Spleen (tissue), 11 donors: ENCODE measurements around the gene KIF6. TPM values are rescaled to one million over a fixed set of nuclear protein-coding genes. Genes with fewer than 3 reads are reported as not detected.

Experiments used
- DNase-seq: peaks from one replicate; pipeline ENCODE4 v3.0.0-alpha.2; 2020
- H3K27ac ChIP-seq, 8 donors: fragments of 200-600 bp; sonication (generic) in 7 of 8; 1 replicate in 4 of 8; 2 replicates in 4 of 8; pipeline versions ENCODE4 v1.5.0 to v1.8.0; 2016 to 2021; ENCODE audit warnings: inconsistent platforms in 4 of 8, mild to moderate bottlenecking in 4 of 8, moderate library complexity in 1 of 8
- H3K27me3 ChIP-seq, 7 donors: fragments of 200-600 bp; sonication (generic) in 6 of 7; replicated peaks in 1 of 7; 1 replicate in 4 of 7; 2 replicates in 3 of 7; pipeline versions ENCODE4 v1.5.0 to v1.8.0; 2016 to 2021; ENCODE audit warnings: inconsistent platforms in 3 of 7, mild to moderate bottlenecking in 1 of 7
- H3K36me3 ChIP-seq, 6 donors: fragments of 200-600 bp; sonication (generic) in 5 of 6; 1 replicate in 4 of 6; 2 replicates in 2 of 6; pipeline versions ENCODE4 v1.5.0 to v1.8.0; 2016 to 2021; ENCODE audit warnings: inconsistent platforms in 2 of 6
- H3K4me1 ChIP-seq, 6 donors: fragments of 200-600 bp; sonication (generic) in 5 of 6; 1 replicate in 3 of 6; 2 replicates in 3 of 6; pipeline versions ENCODE4 v1.5.0 to v1.8.0; 2016 to 2021; ENCODE audit warnings: inconsistent platforms in 3 of 6
- H3K4me3 ChIP-seq, 8 donors: fragments of 200-600 bp; sonication (generic) in 7 of 8; 1 replicate in 4 of 8; 2 replicates in 4 of 8; pipeline versions ENCODE4 v1.5.0 to v1.8.0; 2016 to 2021; ENCODE audit warnings: inconsistent platforms in 4 of 8, mild to moderate bottlenecking in 4 of 8, moderate library complexity in 2 of 8
- H3K9me3 ChIP-seq, 8 donors: fragments of 200-600 bp; sonication (generic) in 7 of 8; 1 replicate in 4 of 8; 2 replicates in 4 of 8; pipeline versions ENCODE4 v1.5.0 to v1.8.0; 2016 to 2021; ENCODE audit warnings: inconsistent platforms in 4 of 8
- CTCF ChIP-seq, 11 experiments: fragments of 200-600 bp in 7 of 11; fragments of 450-650 bp in 4 of 11; sonication (generic) in 4 of 11; IDR thresholded peaks in 8 of 11; conservative IDR thresholded peaks in 3 of 11; 1 replicate in 7 of 11; 2 replicates in 4 of 11; pipeline versions ENCODE4 v1.4.0 to v1.8.0; 2016 to 2021; ENCODE audit warnings: antibody characterized with exemption in 11 of 11, inconsistent platforms in 4 of 11, mild to moderate bottlenecking in 1 of 11
- POLR2A ChIP-seq, 3 donors: fragments of 450-650 bp; IDR thresholded peaks; one replicate each; pipeline ENCODE4 v1.5.1; 2017; ENCODE audit warnings: antibody characterized with exemption in 3 of 3, mild to moderate bottlenecking in 1 of 3
- POLR2AphosphoS5 ChIP-seq, 3 donors: sonication (generic); formaldehyde crosslinking; IDR thresholded peaks; one replicate each; pipeline ENCODE4 v1.5.1; 2017; ENCODE audit warnings: antibody characterized with exemption in 3 of 3
- WGBS, 5 donors: extraction: QIAGEN DNeasy Blood & Tissue Kit in 3 of 5; methylation state at CpG; one replicate each; pipeline versions ENCODE4 v1.1.5 to v1.1.7; 2013 to 2018; 5-methylcytosine and 5-hydroxymethylcytosine counted together
- intact Hi-C: fragments of 100-400 bp; cut with DNase I; formaldehyde crosslinking; loops from one replicate; pipeline ENCODE4 v1.15.0; 2023; ENCODE audit warnings: low total_unique reads
- polyA plus RNA-seq, 3 donors: library from polyadenylated mRNA; stranded (reverse); fragments of 200-250 nt; gene quantifications; one replicate each; pipeline ENCODE4 v1.2.1, GENCODE V29; 2013
- total RNA-seq, 7 donors: library from RNA; depleted of rRNA in 3 of 7; stranded (reverse); fragments of >200 nt in 3 of 7; fragmentation: NEBNext Ultra II Directional in 4 of 7; extraction: Animal tissue kit (Norgen Biotek cat#: 25700) in 4 of 7; gene quantifications; one replicate each; pipeline versions ENCODE4 v1.1.0 to v1.2.1, GENCODE V29; 2016 to 2021
- donor health status: healthy with polysubstance abuse.
- donor health status: DM: no; HTN: no; CAD: no; lungs with moderate emphysema.
- donor health status: DM: no; HTN: no; CAD: no.
- donor health status: Bipolar disorder and iron deficiency.
- donor health status: healthy.
- donor health status: DM: no; HTN: no; CAD: no.
- donor health status: DM: yes; HTN: yes; CAD: no.

Gene KIF6
- total and polyA plus RNA-seq, 10 donors = 0.10 to 0.75 (median 0.24) TPM; not detected in 3

- H3K9me3 ChIP-seq = peaks cover 0 to 8% (median 0%) of the 10 kb centered on the region in 8 donors
- H3K36me3 ChIP-seq = no peaks in the 10 kb centered on the region
- no peak overlapping the region for H3K27ac ChIP-seq
- intact Hi-C loops = no loop called here
- no peaks in the 10 kb centered on the region for H3K4me1 ChIP-seq
- H3K27me3 ChIP-seq = no peaks in the 10 kb centered on the region
- no peak overlapping the region for H3K4me3 ChIP-seq
- DNase-seq = no peak
- TF ChIP-seq POLR2AphosphoS5 (IDR thresholded peaks at IDR 0.05) = no peak
- TF ChIP-seq POLR2A (IDR thresholded peaks at IDR 0.05) = no peak
- no peak for TF ChIP-seq CTCF (IDR thresholded peaks at IDR 0.05 in 8 of 11, conservative IDR thresholded peaks at IDR 0.05 in 3 of 11)
- WGBS, 5 donors = 61 to 85% (median 81%) methylated on average over 3 of the region's 3 CpGs
These were observed 152.4 kb downstream of the KIF6 start for GRCh38 chr6:39572661-39573340.

GRCh38 chr6:39568896-39569295, 156.3 kb downstream of the KIF6 start:
- WGBS, 5 donors = 40 to 74% (median 57%) methylated on average over 1 of the region's 1 CpG
- DNase-seq = no peak
- Histone ChIP-seq H3K9me3 (no peaks in the 10 kb centered on the region), H3K4me3 (no peak overlapping the region), H3K27ac (no peak overlapping the region), H3K4me1 (no peaks in the 10 kb centered on the region), H3K36me3 (no peaks in the 10 kb centered on the region), H3K27me3 (no peaks in the 10 kb centered on the region)
- TF ChIP-seq POLR2A (IDR thresholded peaks at IDR 0.05) = no peak
- no peak for TF ChIP-seq POLR2AphosphoS5 (IDR thresholded peaks at IDR 0.05)
- TF ChIP-seq CTCF (IDR thresholded peaks at IDR 0.05 in 8 of 11, conservative IDR thresholded peaks at IDR 0.05 in 3 of 11) = no peak
- intact Hi-C loops = no loop called here

- Histone ChIP-seq H3K27me3 (no peaks in the 10 kb centered on the region), H3K36me3 (no peaks in the 10 kb centered on the region), H3K4me3 (no peak overlapping the region), H3K4me1 (no peaks in the 10 kb centered on the region), H3K27ac (no peak overlapping the region), H3K9me3 (no peaks in the 10 kb centered on the region)
- DNase-seq = no peak
- 87 to 98% (median 94%) methylated on average over 2 of the region's 2 CpGs for WGBS, 5 donors
- intact Hi-C loops = no loop called here
- no peak for TF ChIP-seq CTCF (IDR thresholded peaks at IDR 0.05 in 8 of 11, conservative IDR thresholded peaks at IDR 0.05 in 3 of 11)
- TF ChIP-seq POLR2AphosphoS5 (IDR thresholded peaks at IDR 0.05) = no peak
- no peak for TF ChIP-seq POLR2A (IDR thresholded peaks at IDR 0.05)
These were observed 158.1 kb downstream of the KIF6 start for GRCh38 chr6:39567091-39567490.

- H3K4me3 ChIP-seq = no peak overlapping the region
- H3K27me3 ChIP-seq = no peaks in the 10 kb centered on the region
- TF ChIP-seq CTCF (IDR thresholded peaks at IDR 0.05 in 8 of 11, conservative IDR thresholded peaks at IDR 0.05 in 3 of 11) = no peak
- TF ChIP-seq POLR2A (IDR thresholded peaks at IDR 0.05) = no peak
- TF ChIP-seq POLR2AphosphoS5 (IDR thresholded peaks at IDR 0.05) = no peak
- H3K27ac ChIP-seq = no peak overlapping the region
- H3K36me3 ChIP-seq = no peaks in the 10 kb centered on the region
- H3K9me3 ChIP-seq = no peaks in the 10 kb centered on the region
- H3K4me1 ChIP-seq = no peaks in the 10 kb centered on the region
- intact Hi-C loops = no loop called here
- DNase-seq = no peak
These were observed 158.8 kb downstream of the KIF6 start for GRCh38 chr6:39566456-39566855.
